Measurements from ENCODE around the gene RHAG.
A peak's percentile ranks its signal among the peaks of the same experiment; 100 is the strongest.

Gene RHAG

GRCh38 chr6:49563006-49563886 is 73.4 kb downstream of the RHAG start:
- DNase-seq, result no peak

- no peak for DNase-seq
These were observed 78.4 kb downstream of the RHAG start for GRCh38 chr6:49558238-49558637.

- no peak for DNase-seq
These were observed 79.5 kb downstream of the RHAG start for GRCh38 chr6:49557177-49557576.

DNA sequence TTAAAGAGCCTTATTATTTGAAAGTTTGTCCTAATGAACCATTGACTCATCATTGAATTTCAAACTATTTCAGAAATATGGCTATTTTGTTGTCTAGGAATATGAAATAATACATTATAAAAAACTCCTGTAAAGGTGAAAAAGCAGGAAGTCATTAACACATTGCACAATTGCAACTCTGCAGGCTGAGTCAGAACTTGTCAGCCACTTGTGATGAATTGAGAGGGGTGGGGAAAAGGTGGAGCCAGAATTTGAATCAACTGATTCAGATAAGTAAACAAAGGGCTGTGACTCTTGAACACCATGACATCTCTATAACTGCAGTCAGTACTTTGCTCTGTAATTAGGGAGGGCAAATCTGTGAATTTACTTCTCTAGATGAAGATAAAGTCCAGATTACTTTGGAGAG is 80.2 kb downstream of the RHAG start:
- DNase-seq, result peak; percentile 54 to 63 (median 58)

- DNase-seq, result no peak
These were observed 80.7 kb downstream of the RHAG start for GRCh38 chr6:49555951-49556350.
